IMR-90 (cell line): Measurements from ENCODE around the gene RPS19BP1. TPM values are rescaled to one million over a fixed set of nuclear protein-coding genes. Genes with fewer than 3 reads are reported as not detected.

Experiments
- ATAC-seq: fragments of 200-7000 bp; cut with Tn5 transposase; 2 replicates; pipeline ENCODE4 v1.9.1; 2020; ENCODE audit warnings: low read depth, mild to moderate bottlenecking, moderate library complexity
- BruUV-seq: library from RNA; stranded (reverse); fragments of 400-500 nt; replicated peaks from 2 replicates; lab custom pipeline; 2021; lab: Mats Ljungman, UMichigan
- CTCF ChIA-PET: fragments of 300-600 bp; formaldehyde crosslinking; extraction: SDS; loops from one replicate; lab custom pipeline; 2021; ENCODE audit warnings: antibody characterized with exemption; lab: Yijun Ruan, JAX
- POLR2A ChIA-PET: fragments of 300-600 bp; sonication (Branson Sonifier 250); formaldehyde crosslinking; loops from one replicate; lab custom pipeline; 2022; ENCODE audit warnings: antibody characterized with exemption; ENCODE audit not compliant: unreplicated experiment; lab: Charles Lee
- DNase-seq: peaks from one replicate; pipeline ENCODE4 v3.0.0; 2013
- H2AFZ ChIP-seq: replicated peaks from 2 replicates; pipeline ENCODE3; 2013; ENCODE audit warnings: low read length, mild to moderate bottlenecking; ENCODE audit not compliant: poor library complexity
- H2AK5ac ChIP-seq: 2 replicates; pipeline ENCODE4 v1.6.1; 2013; ENCODE audit warnings: low read depth, low read length, inconsistent platforms
- H2AK9ac ChIP-seq: replicated peaks from 2 replicates; pipeline ENCODE3; 2013; ENCODE audit warnings: mild to moderate bottlenecking, low read depth, low read length, moderate library complexity; ENCODE audit not compliant: poor library complexity
- H2BK120ac ChIP-seq: 2 replicates; pipeline ENCODE4 v1.6.1; 2013; ENCODE audit warnings: low read depth, low read length, inconsistent platforms
- H2BK15ac ChIP-seq: 3 replicates; pipeline ENCODE4 v1.6.1; 2013; ENCODE audit warnings: low read depth, low read length, inconsistent platforms
- H2BK20ac ChIP-seq: 2 replicates; pipeline ENCODE4 v1.6.1; 2013; ENCODE audit warnings: low read depth, mild to moderate bottlenecking, inconsistent platforms, low read length, moderate library complexity
- H2BK5ac ChIP-seq: 2 replicates; pipeline ENCODE4 v1.6.1; 2013; ENCODE audit warnings: mild to moderate bottlenecking, low read depth, low read length, inconsistent platforms; ENCODE audit not compliant: poor library complexity, severe bottlenecking
- H3K14ac ChIP-seq: replicated peaks from 2 replicates; pipeline ENCODE4 v1.6.1; 2013; ENCODE audit warnings: low read depth, low read length, inconsistent platforms
- H3K18ac ChIP-seq: 2 replicates; pipeline ENCODE4 v1.6.1; 2013; ENCODE audit warnings: low read depth, low read length, control low read depth
- H3K23ac ChIP-seq: 2 replicates; pipeline ENCODE4 v1.6.1; 2013; ENCODE audit warnings: low read depth, low read length, inconsistent platforms
- H3K27ac ChIP-seq: 2 replicates; pipeline ENCODE4 v1.5.1; 2013; ENCODE audit warnings: mild to moderate bottlenecking, control low read depth, low read length; ENCODE audit not compliant: insufficient read depth
- H3K27me3 ChIP-seq: 2 replicates; pipeline ENCODE4 v1.6.1; 2013; ENCODE audit warnings: low read length; ENCODE audit not compliant: control insufficient read depth, insufficient read depth
- H3K36me3 ChIP-seq: 2 replicates; pipeline ENCODE4 v1.6.1; 2013; ENCODE audit warnings: low read length, mixed read lengths; ENCODE audit not compliant: control insufficient read depth, insufficient read depth
- H3K4ac ChIP-seq: 2 replicates; pipeline ENCODE4 v1.6.1; 2013; ENCODE audit warnings: low read depth, low read length, inconsistent platforms
- H3K4me1 ChIP-seq: 2 replicates; pipeline ENCODE4 v1.6.1; 2013; ENCODE audit warnings: low read length, mixed read lengths; ENCODE audit not compliant: control insufficient read depth, insufficient read depth
- H3K4me2 ChIP-seq: 2 replicates; pipeline ENCODE4 v1.6.1; 2013; ENCODE audit warnings: low read depth, mild to moderate bottlenecking, control low read depth, low read length, moderate library complexity
- H3K4me3 ChIP-seq: 2 replicates; pipeline ENCODE4 v1.5.1; 2013; ENCODE audit warnings: low read depth, mild to moderate bottlenecking, control low read depth, low read length, moderate library complexity; ENCODE audit not compliant: insufficient read depth
- H3K56ac ChIP-seq: 2 replicates; pipeline ENCODE4 v1.6.1; 2013; ENCODE audit warnings: low read length, inconsistent platforms; ENCODE audit not compliant: insufficient read depth; ENCODE audit errors: extremely low read depth
- H3K79me1 ChIP-seq, 2 experiments: 2 replicates each; pipeline ENCODE4 v1.6.1; 2013; ENCODE audit warnings: low read length in 2 of 2, inconsistent platforms in 1 of 2, low read depth in 1 of 2
- H3K9ac ChIP-seq: 2 replicates; pipeline ENCODE4 v1.6.1; 2013; ENCODE audit warnings: low read depth, low read length, control low read depth
- H3K9me1 ChIP-seq: 2 replicates; pipeline ENCODE4 v1.6.1; 2013; ENCODE audit warnings: low read length, inconsistent platforms; ENCODE audit not compliant: insufficient read depth
- H3K9me3 ChIP-seq: 2 replicates; pipeline ENCODE4 v1.6.1; 2013; ENCODE audit warnings: low read length; ENCODE audit not compliant: control insufficient read depth, insufficient read depth
- H4K20me1 ChIP-seq: 2 replicates; pipeline ENCODE4 v1.6.1; 2013; ENCODE audit warnings: low read length, inconsistent platforms; ENCODE audit not compliant: insufficient read depth
- H4K5ac ChIP-seq: 2 replicates; pipeline ENCODE4 v1.6.1; 2013; ENCODE audit warnings: mild to moderate bottlenecking, low read depth, low read length, control low read depth
- H4K8ac ChIP-seq, 2 experiments: 2 replicates each; pipeline ENCODE4 v1.6.1; 2013; ENCODE audit warnings: low read depth in 2 of 2, low read length in 2 of 2, control low read depth in 1 of 2, inconsistent platforms in 1 of 2
- H4K91ac ChIP-seq: 2 replicates; pipeline ENCODE4 v1.6.1; 2013; ENCODE audit warnings: low read depth, low read length, inconsistent platforms; ENCODE audit not compliant: insufficient read depth
- BHLHE40 ChIP-seq: fragments of 150-350 bp; IDR thresholded peaks from 2 replicates; pipeline ENCODE4 v1.6.1; 2016; ENCODE audit warnings: mild to moderate bottlenecking, low read depth, low read length
- CEBPB ChIP-seq: IDR thresholded peaks from 2 replicates; pipeline ENCODE4 v1.6.1; 2012; ENCODE audit warnings: low read depth, low read length, improper control_type of control experiment
- CHD1 ChIP-seq: IDR thresholded peaks from 2 replicates; pipeline ENCODE4 v1.6.1; 2012; ENCODE audit warnings: low read depth, low read length, improper control_type of control experiment
- CTCF ChIP-seq: conservative IDR thresholded peaks from 2 replicates; pipeline ENCODE4 v1.5.1; 2012; ENCODE audit warnings: mild to moderate bottlenecking, low read depth, low read length, improper control_type of control experiment
- FOS ChIP-seq: fragments of 150-350 bp; IDR thresholded peaks from 2 replicates; pipeline ENCODE4 v1.6.1; 2016; ENCODE audit warnings: low read depth, low read length
- MAZ ChIP-seq: IDR thresholded peaks from 2 replicates; pipeline ENCODE4 v1.6.1; 2012; ENCODE audit warnings: low read depth, mild to moderate bottlenecking, low read length, improper control_type of control experiment, moderate library complexity, borderline replicate concordance
- MXI1 ChIP-seq: IDR thresholded peaks from 2 replicates; pipeline ENCODE4 v1.6.1; 2012; ENCODE audit warnings: low read depth, mild to moderate bottlenecking, low read length, moderate library complexity, borderline replicate concordance
- POLR2A ChIP-seq: IDR thresholded peaks from 2 replicates; pipeline ENCODE4 v1.6.1; 2012; ENCODE audit warnings: mild to moderate bottlenecking, low read depth, low read length
- RAD21 ChIP-seq: IDR thresholded peaks from 2 replicates; pipeline ENCODE4 v1.6.1; 2012; ENCODE audit warnings: low read length, improper control_type of control experiment
- RCOR1 ChIP-seq: IDR thresholded peaks from 2 replicates; pipeline ENCODE4 v1.6.1; 2012; ENCODE audit warnings: mild to moderate bottlenecking, low read length, improper control_type of control experiment; ENCODE audit not compliant: insufficient replicate concordance
- RFX5 ChIP-seq: IDR thresholded peaks from 2 replicates; pipeline ENCODE4 v1.8.0; 2012; ENCODE audit warnings: low read depth, mild to moderate bottlenecking, low read length, moderate library complexity
- SMC3 ChIP-seq: fragments of 150-350 bp; IDR thresholded peaks from 2 replicates; pipeline ENCODE4 v1.6.1; 2016; ENCODE audit warnings: low read depth, mild to moderate bottlenecking, antibody characterized with exemption, low read length, moderate library complexity
- USF2 ChIP-seq: fragments of 150-350 bp; IDR thresholded peaks from 2 replicates; pipeline ENCODE4 v1.6.1; 2017; ENCODE audit warnings: mild to moderate bottlenecking, antibody characterized with exemption, low read length, low read depth
- whole genome bisulfite sequencing, 2 experiments: methylation state at CpG; one replicate each; pipeline versions ENCODE4 v1.1.5 to v1.1.7; 2013; ENCODE audit warnings: missing lambda C conversion rate in 2 of 2; ENCODE audit not compliant: insufficient read length in 1 of 2; ENCODE audit errors: extremely low coverage in 2 of 2; 5-methylcytosine and 5-hydroxymethylcytosine counted together
- dilution Hi-C: fragments of 300-500 bp; cut with HindIII; formaldehyde crosslinking; loops from one replicate; pipeline ENCODE4 v1.14.3; 2018; ENCODE audit warnings: low sequenced_read_pairs; ENCODE audit not compliant: unreplicated experiment
- in situ Hi-C: fragments of 300-500 bp; cut with MboI; formaldehyde crosslinking; loops from 3 replicates; pipeline ENCODE4 v1.14.3; 2019; ENCODE audit warnings: low sequenced_read_pairs, inconsistent platforms, mixed read lengths
- intact Hi-C: fragments of 100-400 bp; cut with micrococcal nuclease; formaldehyde crosslinking; loops from 2 replicates; pipeline ENCODE4 v1.10.0; 2022
- polyA plus RNA-seq, 3 experiments: library from polyadenylated mRNA; depleted of rRNA; stranded (reverse); fragments of >200 nt; gene quantifications; 2 replicates each; pipeline ENCODE4 v1.2.3, GENCODE V29; 2012; ENCODE audit warnings: low replicate concordance in 1 of 3
- total RNA-seq: library from RNA; depleted of rRNA; stranded (reverse); fragments of >200 nt; gene quantifications from 2 replicates; pipeline ENCODE4 v1.2.3, GENCODE V29; 2012
- TF ChIP-seq, protein P1 (sequence below): fragments of 150-350 bp; IDR thresholded peaks from 2 replicates; pipeline ENCODE4 v1.6.1; 2016; ENCODE audit warnings: low read depth, mild to moderate bottlenecking, low read length, moderate library complexity, borderline replicate concordance

RPS19BP1 gene
- total and polyA plus RNA-seq, 2 of the 4 experiments (the other 2 are of a cell fraction): 33.0 to 95.4 TPM

DNA sequence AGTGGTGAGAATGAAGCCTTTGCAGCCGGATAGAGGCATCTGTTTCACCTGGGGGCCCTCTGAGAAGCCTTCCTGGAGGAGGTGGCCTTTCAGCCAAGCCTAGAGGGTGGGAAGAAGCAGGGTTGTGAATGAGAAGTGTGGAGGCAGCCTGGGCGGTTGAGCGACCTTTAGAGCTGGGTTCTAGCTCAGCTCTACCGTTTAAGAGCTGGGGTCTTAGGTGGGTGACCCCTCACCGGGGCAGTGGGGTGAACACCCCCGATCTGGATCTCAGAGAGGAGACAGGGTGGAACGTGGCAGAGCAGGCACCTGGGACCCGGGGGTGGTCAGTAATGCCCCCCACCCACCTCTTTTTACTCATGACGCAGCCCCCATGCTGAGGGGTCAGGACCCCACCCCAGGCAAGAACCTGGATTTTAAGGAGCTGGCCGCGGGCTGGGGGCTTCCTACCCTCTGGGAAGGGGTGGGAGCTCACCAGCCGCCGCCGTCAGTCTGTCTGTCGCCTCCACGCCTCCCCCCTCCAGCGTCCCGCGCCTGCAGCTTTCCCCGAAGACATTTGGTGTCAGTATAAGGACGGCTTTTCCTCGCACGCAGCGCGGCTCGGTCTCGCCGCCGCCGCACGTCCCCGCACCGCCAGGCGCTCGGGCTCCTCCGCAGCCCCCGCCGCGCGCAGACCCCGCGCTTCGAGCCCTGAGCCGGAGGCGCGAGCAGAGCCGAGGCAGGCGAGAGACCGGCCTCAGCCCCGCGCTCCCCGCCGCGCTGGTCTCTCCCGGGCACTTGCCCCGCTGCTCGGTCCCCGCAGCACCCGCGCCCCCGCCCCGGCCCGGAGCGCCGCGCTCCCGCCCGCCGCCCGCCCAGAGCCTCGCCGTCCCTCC is 24.7 kb upstream of the RPS19BP1 start:
- no peak overlapping the region for H4K91ac ChIP-seq
- no peak overlapping the region for H4K8ac ChIP-seq
- no peak for TF ChIP-seq MXI1
- no peak for TF ChIP-seq CHD1
- peak; percentile 50 for TF ChIP-seq RAD21
- TF ChIP-seq CTCF: peak; percentile 39
- no peak for TF ChIP-seq FOS
- TF ChIP-seq RCOR1: no peak
- TF ChIP-seq BHLHE40: no peak
- no peak for TF ChIP-seq USF2
- no peak for TF ChIP-seq POLR2A
- TF ChIP-seq MAZ: no peak
- peak; percentile 23; the same call in 1 of the 2 replicates for TF ChIP-seq SMC3
- TF ChIP-seq, protein P1, sequence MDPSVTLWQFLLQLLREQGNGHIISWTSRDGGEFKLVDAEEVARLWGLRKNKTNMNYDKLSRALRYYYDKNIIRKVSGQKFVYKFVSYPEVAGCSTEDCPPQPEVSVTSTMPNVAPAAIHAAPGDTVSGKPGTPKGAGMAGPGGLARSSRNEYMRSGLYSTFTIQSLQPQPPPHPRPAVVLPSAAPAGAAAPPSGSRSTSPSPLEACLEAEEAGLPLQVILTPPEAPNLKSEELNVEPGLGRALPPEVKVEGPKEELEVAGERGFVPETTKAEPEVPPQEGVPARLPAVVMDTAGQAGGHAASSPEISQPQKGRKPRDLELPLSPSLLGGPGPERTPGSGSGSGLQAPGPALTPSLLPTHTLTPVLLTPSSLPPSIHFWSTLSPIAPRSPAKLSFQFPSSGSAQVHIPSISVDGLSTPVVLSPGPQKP: no peak
- TF ChIP-seq CEBPB: no peak
- no peak for TF ChIP-seq RFX5
- H3K4me3 ChIP-seq: no peak overlapping the region; the same call in 1 of the 2 replicates
- intact Hi-C loops: loop anchor here (5.0 kb wide), 1 partner anchor 250 kb away; no protein-coding TSS in a partner anchor
- H2BK20ac ChIP-seq: no peak overlapping the region
- peaks cover 2% of the 10 kb centered on the region; the same call in 1 of the 2 replicates for H3K4me1 ChIP-seq
- no TSS peak for BruUV-seq
- WGBS, 2 experiments: 0% methylated on average over 30 of the region's 72 CpGs; no CpG with 5 or more reads in 1 of the 2 experiments
- no peak overlapping the region for H2BK120ac ChIP-seq
- H2AFZ ChIP-seq: peak overlapping the region; percentile 51
- H3K9me1 ChIP-seq: no peaks in the 10 kb centered on the region
- H3K36me3 ChIP-seq: no peaks in the 10 kb centered on the region
- DNase-seq (peak; percentile 7), ATAC-seq (peak; percentile 73)
- H3K4me2 ChIP-seq: no peak overlapping the region
- ChIA-PET POLR2A (no interaction called here), CTCF (interaction anchor here (1.0 kb wide), 1 partner anchor 369 kb away, joined by 3 read pairs; no protein-coding TSS in a partner anchor)
- no peak overlapping the region for H4K5ac ChIP-seq
- dilution Hi-C loops: no loop called here
- H3K18ac ChIP-seq: no peak overlapping the region
- H3K23ac ChIP-seq: no peak overlapping the region
- no peak overlapping the region for H3K4ac ChIP-seq
- H3K79me1 ChIP-seq: no peaks in the 10 kb centered on the region
- H2BK5ac ChIP-seq: no peak overlapping the region
- H4K20me1 ChIP-seq: no peaks in the 10 kb centered on the region
- no peak overlapping the region for H3K14ac ChIP-seq
- H3K9me3 ChIP-seq: no peaks in the 10 kb centered on the region
- peak overlapping the region; percentile 42 for H2AK9ac ChIP-seq
- peaks cover 79% of the 10 kb centered on the region for H3K27me3 ChIP-seq
- H3K56ac ChIP-seq: no peak overlapping the region
- H2AK5ac ChIP-seq: no peak overlapping the region
- no peak overlapping the region for H2BK15ac ChIP-seq
- no peak overlapping the region for H3K27ac ChIP-seq
- no peak overlapping the region for H3K9ac ChIP-seq
- in situ Hi-C loops: no loop called here
